Mammary epithelial cell (primary cell): ENCODE results near the gene SLAMF6.
"Not testable (repeated sequence)": the region's sequence is repeated elsewhere in the genome, so short reads cannot be mapped to it uniquely, and the experiment has no call there.

Experiments used
- CTCF ChIP-seq, 2 donors: IDR thresholded peaks in 1 of 2; conservative IDR thresholded peaks in 1 of 2; 2 replicates each; pipeline ENCODE4 v1.5.1; 2011 to 2012; ENCODE audit warnings: inconsistent platforms in 2 of 2, low read length in 2 of 2, mild to moderate bottlenecking in 2 of 2, control low read depth in 1 of 2, low read depth in 1 of 2; ENCODE audit not compliant: insufficient read depth in 1 of 2; ENCODE audit errors: extremely low read depth in 1 of 2
- EZH2 ChIP-seq: IDR thresholded peaks from 2 replicates; pipeline ENCODE4 v1.6.1; 2012; ENCODE audit warnings: low read length, inconsistent platforms, borderline replicate concordance

GRCh38 chr1:160531809-160532556 is 8.9 kb upstream of the SLAMF6 start:
- TF ChIP-seq CTCF (conservative IDR thresholded peaks at IDR 0.05 in 1 of 2, IDR thresholded peaks at IDR 0.05 in 1 of 2; ENCODE audit: extremely low read depth in 1 of 2, insufficient read depth in 1 of 2, low read depth in 1 of 2, low read length in 2 of 2); EZH2: not testable (repeated sequence)
